ENCODE results near the gene GIMAP2.

Gene GIMAP2

DNA sequence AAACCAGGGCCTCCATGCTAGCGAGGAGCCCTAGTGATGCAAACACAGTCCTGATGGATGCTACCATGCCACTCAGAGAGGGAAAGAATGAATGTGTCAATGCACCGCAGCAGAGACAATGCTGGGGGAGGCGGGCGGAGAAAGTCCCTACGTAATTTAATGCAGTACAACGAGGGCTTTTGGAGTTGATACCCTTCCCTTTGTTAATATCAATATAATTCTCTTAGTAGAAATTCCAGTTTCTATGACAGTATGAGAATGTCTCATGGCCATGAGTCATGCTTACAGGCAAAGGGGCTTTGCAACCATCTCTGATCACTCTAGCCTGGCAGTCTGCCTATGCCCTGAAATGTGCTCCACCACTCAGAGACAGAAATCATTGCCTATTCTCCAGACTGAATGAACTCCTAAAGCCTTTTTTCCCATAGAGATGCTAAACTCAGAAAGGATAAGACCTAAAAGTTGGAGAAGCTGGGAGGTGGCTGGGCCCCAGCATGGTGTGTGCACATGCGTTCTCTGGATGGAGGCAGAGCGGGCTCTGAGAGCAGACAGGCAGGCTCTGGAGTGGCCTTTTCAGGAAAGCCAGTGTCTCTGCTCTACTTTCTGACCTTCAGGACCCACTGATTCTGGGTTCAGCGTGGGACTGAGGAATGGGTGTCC lies 20.3 kb upstream of the GIMAP2 start:
- Histone ChIP-seq H3K79me2 (ENCODE audit: insufficient read depth, low read length) (no peaks in the 10 kb centered on the region), H3F3A (ENCODE audit: insufficient read depth, low read length) (no peaks in the 10 kb centered on the region), H3K9ac (ENCODE audit: low read length) (no peak overlapping the region), H2AFZ (ENCODE audit: low read length) (no peak overlapping the region), H3K27ac (ENCODE audit: low read depth, low read length, poor library complexity, severe bottlenecking) (no peak overlapping the region), H3K4me3 (ENCODE audit: low read depth, low read length, poor library complexity, severe bottlenecking) (no peak overlapping the region), H3K36me3 (ENCODE audit: insufficient read depth, low read length) (no peaks in the 10 kb centered on the region), H3K4me1 (ENCODE audit: insufficient read depth, low read length, severe bottlenecking) (no peaks in the 10 kb centered on the region), H3K4me2 (ENCODE audit: low read length) (no peak overlapping the region), H3K27me3 (ENCODE audit: insufficient read depth, low read length) (no peaks in the 10 kb centered on the region), H3K9me2 (ENCODE audit: low read depth, low read length) (no peaks in the 10 kb centered on the region), H3K9me3 (ENCODE audit: low read length) (0 out of 2 replicates have a peak, but pooled peaks cover 5% of the 10 kb centered on the region), H4K20me1 (ENCODE audit: insufficient read depth, low read length) (no peaks in the 10 kb centered on the region)
- TF ChIP-seq, protein P1, sequence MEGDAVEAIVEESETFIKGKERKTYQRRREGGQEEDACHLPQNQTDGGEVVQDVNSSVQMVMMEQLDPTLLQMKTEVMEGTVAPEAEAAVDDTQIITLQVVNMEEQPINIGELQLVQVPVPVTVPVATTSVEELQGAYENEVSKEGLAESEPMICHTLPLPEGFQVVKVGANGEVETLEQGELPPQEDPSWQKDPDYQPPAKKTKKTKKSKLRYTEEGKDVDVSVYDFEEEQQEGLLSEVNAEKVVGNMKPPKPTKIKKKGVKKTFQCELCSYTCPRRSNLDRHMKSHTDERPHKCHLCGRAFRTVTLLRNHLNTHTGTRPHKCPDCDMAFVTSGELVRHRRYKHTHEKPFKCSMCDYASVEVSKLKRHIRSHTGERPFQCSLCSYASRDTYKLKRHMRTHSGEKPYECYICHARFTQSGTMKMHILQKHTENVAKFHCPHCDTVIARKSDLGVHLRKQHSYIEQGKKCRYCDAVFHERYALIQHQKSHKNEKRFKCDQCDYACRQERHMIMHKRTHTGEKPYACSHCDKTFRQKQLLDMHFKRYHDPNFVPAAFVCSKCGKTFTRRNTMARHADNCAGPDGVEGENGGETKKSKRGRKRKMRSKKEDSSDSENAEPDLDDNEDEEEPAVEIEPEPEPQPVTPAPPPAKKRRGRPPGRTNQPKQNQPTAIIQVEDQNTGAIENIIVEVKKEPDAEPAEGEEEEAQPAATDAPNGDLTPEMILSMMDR (IDR thresholded peaks at IDR 0.05; ENCODE audit: low read length), result no peak
- no peak for TF ChIP-seq EZH2 (IDR thresholded peaks at IDR 0.05; ENCODE audit: borderline replicate concordance, low read length)

GRCh38 chr7:150665896-150666295 lies 19.6 kb upstream of the GIMAP2 start:
- H3K9me2 ChIP-seq (ENCODE audit: low read depth, low read length), result no peaks in the 10 kb centered on the region
- no peaks in the 10 kb centered on the region for H3K27me3 ChIP-seq (ENCODE audit: insufficient read depth, low read length)
- TF ChIP-seq, protein P1 (IDR thresholded peaks at IDR 0.05; ENCODE audit: low read length), result no peak
- TF ChIP-seq EZH2 (IDR thresholded peaks at IDR 0.05; ENCODE audit: borderline replicate concordance, low read length), result no peak
- H3K36me3 ChIP-seq (ENCODE audit: insufficient read depth, low read length), result no peaks in the 10 kb centered on the region
- no peaks in the 10 kb centered on the region for H3K4me1 ChIP-seq (ENCODE audit: insufficient read depth, low read length, severe bottlenecking)
- H3K4me3 ChIP-seq (ENCODE audit: low read depth, low read length, poor library complexity, severe bottlenecking), result no peak overlapping the region
- H3F3A ChIP-seq (ENCODE audit: insufficient read depth, low read length), result no peaks in the 10 kb centered on the region
- no peak overlapping the region for H2AFZ ChIP-seq (ENCODE audit: low read length)
- H3K4me2 ChIP-seq (ENCODE audit: low read length), result no peak overlapping the region
- no peaks in the 10 kb centered on the region for H4K20me1 ChIP-seq (ENCODE audit: insufficient read depth, low read length)
- no peak overlapping the region for H3K27ac ChIP-seq (ENCODE audit: low read depth, low read length, poor library complexity, severe bottlenecking)
- no peaks in the 10 kb centered on the region for H3K79me2 ChIP-seq (ENCODE audit: insufficient read depth, low read length)
- H3K9ac ChIP-seq (ENCODE audit: low read length), result no peak overlapping the region
- 0 out of 2 replicates have a peak, but pooled peaks cover 5% of the 10 kb centered on the region for H3K9me3 ChIP-seq (ENCODE audit: low read length)

DNA sequence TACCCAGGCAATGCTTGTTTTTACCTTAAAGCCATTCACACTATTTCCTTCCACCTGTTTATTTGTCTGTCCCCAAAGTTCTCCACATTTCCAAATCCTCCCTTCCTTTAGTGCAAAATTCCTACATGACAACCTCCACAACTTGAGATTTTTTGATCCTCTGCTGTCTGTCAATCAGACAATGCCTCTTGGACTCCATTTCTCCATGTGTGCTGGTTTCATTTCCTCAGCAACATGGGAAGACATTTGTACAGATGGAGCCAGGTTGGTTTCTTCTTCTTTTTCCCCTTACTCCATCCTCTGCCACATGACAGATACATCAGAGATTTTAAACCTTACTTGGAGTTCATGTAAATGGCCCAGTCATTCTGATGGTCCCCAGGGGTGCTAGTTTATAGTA lies 19.1 kb upstream of the GIMAP2 start:
- Histone ChIP-seq H3K4me2 (ENCODE audit: low read length) (no peak overlapping the region), H3K9me3 (ENCODE audit: low read length) (0 out of 2 replicates have a peak, but pooled peaks cover 5% of the 10 kb centered on the region), H3K27ac (ENCODE audit: low read depth, low read length, poor library complexity, severe bottlenecking) (no peak overlapping the region), H2AFZ (ENCODE audit: low read length) (no peak overlapping the region), H3K9ac (ENCODE audit: low read length) (no peak overlapping the region), H3K4me3 (ENCODE audit: low read depth, low read length, poor library complexity, severe bottlenecking) (no peak overlapping the region), H3F3A (ENCODE audit: insufficient read depth, low read length) (no peaks in the 10 kb centered on the region), H3K27me3 (ENCODE audit: insufficient read depth, low read length) (no peaks in the 10 kb centered on the region), H4K20me1 (ENCODE audit: insufficient read depth, low read length) (no peaks in the 10 kb centered on the region), H3K9me2 (ENCODE audit: low read depth, low read length) (no peaks in the 10 kb centered on the region), H3K36me3 (ENCODE audit: insufficient read depth, low read length) (no peaks in the 10 kb centered on the region), H3K79me2 (ENCODE audit: insufficient read depth, low read length) (no peaks in the 10 kb centered on the region), H3K4me1 (ENCODE audit: insufficient read depth, low read length, severe bottlenecking) (no peaks in the 10 kb centered on the region)
- TF ChIP-seq, protein P1 (IDR thresholded peaks at IDR 0.05; ENCODE audit: low read length), result no peak
- no peak for TF ChIP-seq EZH2 (IDR thresholded peaks at IDR 0.05; ENCODE audit: borderline replicate concordance, low read length)

All from OCI-LY1 (cell line).